GM23248 (cell line): ENCODE data around the gene NOS1AP.

Experiments used
- EZH2 ChIP-seq: fragments of 200-600 bp; sonication (generic); IDR thresholded peaks from 2 replicates; pipeline ENCODE4 v1.6.1; 2018; ENCODE audit warnings: antibody characterized with exemption, mild to moderate bottlenecking; ENCODE audit not compliant: insufficient read depth, poor library complexity, severe bottlenecking
- EZH2phosphoT487 ChIP-seq: fragments of 200-600 bp; sonication (generic); IDR thresholded peaks from 2 replicates; pipeline ENCODE4 v1.6.1; 2018; ENCODE audit warnings: antibody characterized with exemption, moderate library complexity, mild to moderate bottlenecking, low read depth; ENCODE audit not compliant: insufficient read depth

GRCh38 chr1:162028726-162029125 lies 40.8 kb upstream of the NOS1AP start:
- TF ChIP-seq EZH2phosphoT487: no peak
- TF ChIP-seq EZH2: no peak
